Spleen (tissue), 11 donors: ENCODE data around the gene KIFBP. TPM values are rescaled to one million over a fixed set of nuclear protein-coding genes. Genes with fewer than 3 reads are reported as not detected.
A peak's percentile ranks its signal among the peaks of the same experiment; 100 is the strongest.
"Not testable (repeated sequence)": the region's sequence is repeated elsewhere in the genome, so short reads cannot be mapped to it uniquely, and the experiment has no call there.

Experiments
- DNase-seq: peaks from one replicate; pipeline ENCODE4 v3.0.0-alpha.2; 2020
- H3K27ac ChIP-seq, 8 donors: fragments of 200-600 bp; sonication (generic) in 7 of 8; 1 replicate in 4 of 8; 2 replicates in 4 of 8; pipeline versions ENCODE4 v1.5.0 to v1.8.0; 2016 to 2021; ENCODE audit warnings: inconsistent platforms in 4 of 8, mild to moderate bottlenecking in 4 of 8, moderate library complexity in 1 of 8
- H3K27me3 ChIP-seq, 7 donors: fragments of 200-600 bp; sonication (generic) in 6 of 7; replicated peaks in 1 of 7; 1 replicate in 4 of 7; 2 replicates in 3 of 7; pipeline versions ENCODE4 v1.5.0 to v1.8.0; 2016 to 2021; ENCODE audit warnings: inconsistent platforms in 3 of 7, mild to moderate bottlenecking in 1 of 7
- H3K36me3 ChIP-seq, 6 donors: fragments of 200-600 bp; sonication (generic) in 5 of 6; 1 replicate in 4 of 6; 2 replicates in 2 of 6; pipeline versions ENCODE4 v1.5.0 to v1.8.0; 2016 to 2021; ENCODE audit warnings: inconsistent platforms in 2 of 6
- H3K4me1 ChIP-seq, 6 donors: fragments of 200-600 bp; sonication (generic) in 5 of 6; 1 replicate in 3 of 6; 2 replicates in 3 of 6; pipeline versions ENCODE4 v1.5.0 to v1.8.0; 2016 to 2021; ENCODE audit warnings: inconsistent platforms in 3 of 6
- H3K4me3 ChIP-seq, 8 donors: fragments of 200-600 bp; sonication (generic) in 7 of 8; 1 replicate in 4 of 8; 2 replicates in 4 of 8; pipeline versions ENCODE4 v1.5.0 to v1.8.0; 2016 to 2021; ENCODE audit warnings: inconsistent platforms in 4 of 8, mild to moderate bottlenecking in 4 of 8, moderate library complexity in 2 of 8
- H3K9me3 ChIP-seq, 8 donors: fragments of 200-600 bp; sonication (generic) in 7 of 8; 1 replicate in 4 of 8; 2 replicates in 4 of 8; pipeline versions ENCODE4 v1.5.0 to v1.8.0; 2016 to 2021; ENCODE audit warnings: inconsistent platforms in 4 of 8
- POLR2A ChIP-seq, 3 donors: fragments of 450-650 bp; IDR thresholded peaks; one replicate each; pipeline ENCODE4 v1.5.1; 2017; ENCODE audit warnings: antibody characterized with exemption in 3 of 3, mild to moderate bottlenecking in 1 of 3
- POLR2AphosphoS5 ChIP-seq, 3 donors: sonication (generic); formaldehyde crosslinking; IDR thresholded peaks; one replicate each; pipeline ENCODE4 v1.5.1; 2017; ENCODE audit warnings: antibody characterized with exemption in 3 of 3
- WGBS, 5 donors: extraction: QIAGEN DNeasy Blood & Tissue Kit in 3 of 5; methylation state at CpG; one replicate each; pipeline versions ENCODE4 v1.1.5 to v1.1.7; 2013 to 2018; 5-methylcytosine and 5-hydroxymethylcytosine counted together
- intact Hi-C: fragments of 100-400 bp; cut with DNase I; formaldehyde crosslinking; loops from one replicate; pipeline ENCODE4 v1.15.0; 2023; ENCODE audit warnings: low total_unique reads
- polyA plus RNA-seq, 3 donors: library from polyadenylated mRNA; stranded (reverse); fragments of 200-250 nt; gene quantifications; one replicate each; pipeline ENCODE4 v1.2.1, GENCODE V29; 2013
- total RNA-seq, 7 donors: library from RNA; depleted of rRNA in 3 of 7; stranded (reverse); fragments of >200 nt in 3 of 7; fragmentation: NEBNext Ultra II Directional in 4 of 7; extraction: Animal tissue kit (Norgen Biotek cat#: 25700) in 4 of 7; gene quantifications; one replicate each; pipeline versions ENCODE4 v1.1.0 to v1.2.1, GENCODE V29; 2016 to 2021
- TF ChIP-seq, protein P1 (sequence below), 11 experiments: fragments of 200-600 bp in 7 of 11; fragments of 450-650 bp in 4 of 11; sonication (generic) in 4 of 11; IDR thresholded peaks in 8 of 11; conservative IDR thresholded peaks in 3 of 11; 1 replicate in 7 of 11; 2 replicates in 4 of 11; pipeline versions ENCODE4 v1.4.0 to v1.8.0; 2016 to 2021; ENCODE audit warnings: antibody characterized with exemption in 11 of 11, inconsistent platforms in 4 of 11, mild to moderate bottlenecking in 1 of 11
- donor health status: healthy with polysubstance abuse.
- donor health status: DM: no; HTN: no; CAD: no; lungs with moderate emphysema.
- donor health status: DM: no; HTN: no; CAD: no.
- donor health status: Bipolar disorder and iron deficiency.
- donor health status: healthy.
- donor health status: DM: no; HTN: no; CAD: no.
- donor health status: DM: yes; HTN: yes; CAD: no.

KIFBP gene
- total and polyA plus RNA-seq, 10 donors: 7.3 to 20.1 (median 15.7) TPM

DNA sequence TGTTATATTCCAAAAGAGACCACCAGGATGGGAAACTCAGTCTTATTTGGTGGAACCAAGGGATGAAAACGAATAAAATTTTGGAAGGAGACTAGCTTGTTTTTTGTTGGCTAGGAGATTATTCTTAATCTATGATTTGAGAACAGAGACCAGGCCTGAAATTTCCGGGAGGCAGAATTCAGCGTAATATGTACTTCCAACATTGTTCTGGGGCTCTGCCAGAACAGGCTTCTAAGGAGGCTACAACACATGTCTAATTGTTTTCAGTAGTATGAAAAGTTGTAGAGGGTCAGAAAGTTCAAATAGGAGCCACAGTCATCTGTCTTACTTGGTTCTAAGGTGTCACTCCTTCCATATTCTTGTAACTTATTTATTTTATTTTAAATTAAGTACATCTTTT is 30.9 kb upstream of the KIFBP start:
- H3K4me1 ChIP-seq: peaks cover 18 to 70% (median 53%) of the 10 kb centered on the region in 6 donors
- peak overlapping the region in 7 of 8 donors; percentile 95 to 100 (median 100) for H3K4me3 ChIP-seq
- TF ChIP-seq POLR2A (IDR thresholded peaks at IDR 0.05): no peak
- no peak for TF ChIP-seq POLR2AphosphoS5 (IDR thresholded peaks at IDR 0.05)
- TF ChIP-seq, protein P1, sequence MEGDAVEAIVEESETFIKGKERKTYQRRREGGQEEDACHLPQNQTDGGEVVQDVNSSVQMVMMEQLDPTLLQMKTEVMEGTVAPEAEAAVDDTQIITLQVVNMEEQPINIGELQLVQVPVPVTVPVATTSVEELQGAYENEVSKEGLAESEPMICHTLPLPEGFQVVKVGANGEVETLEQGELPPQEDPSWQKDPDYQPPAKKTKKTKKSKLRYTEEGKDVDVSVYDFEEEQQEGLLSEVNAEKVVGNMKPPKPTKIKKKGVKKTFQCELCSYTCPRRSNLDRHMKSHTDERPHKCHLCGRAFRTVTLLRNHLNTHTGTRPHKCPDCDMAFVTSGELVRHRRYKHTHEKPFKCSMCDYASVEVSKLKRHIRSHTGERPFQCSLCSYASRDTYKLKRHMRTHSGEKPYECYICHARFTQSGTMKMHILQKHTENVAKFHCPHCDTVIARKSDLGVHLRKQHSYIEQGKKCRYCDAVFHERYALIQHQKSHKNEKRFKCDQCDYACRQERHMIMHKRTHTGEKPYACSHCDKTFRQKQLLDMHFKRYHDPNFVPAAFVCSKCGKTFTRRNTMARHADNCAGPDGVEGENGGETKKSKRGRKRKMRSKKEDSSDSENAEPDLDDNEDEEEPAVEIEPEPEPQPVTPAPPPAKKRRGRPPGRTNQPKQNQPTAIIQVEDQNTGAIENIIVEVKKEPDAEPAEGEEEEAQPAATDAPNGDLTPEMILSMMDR (IDR thresholded peaks at IDR 0.05 in 8 of 11, conservative IDR thresholded peaks at IDR 0.05 in 3 of 11): no peak
- H3K27ac ChIP-seq: peak overlapping the region; percentile 67 to 99 (median 96)
- H3K9me3 ChIP-seq: no peaks in the 10 kb centered on the region
- no peak for DNase-seq
- WGBS, 5 donors: 58 to 78% (median 70%) methylated on average over 3 of the region's 3 CpGs
- no peaks in the 10 kb centered on the region for H3K27me3 ChIP-seq
- intact Hi-C loops: no loop called here
- H3K36me3 ChIP-seq: peaks cover 0 to 42% (median 26%) of the 10 kb centered on the region in 6 donors

DNA sequence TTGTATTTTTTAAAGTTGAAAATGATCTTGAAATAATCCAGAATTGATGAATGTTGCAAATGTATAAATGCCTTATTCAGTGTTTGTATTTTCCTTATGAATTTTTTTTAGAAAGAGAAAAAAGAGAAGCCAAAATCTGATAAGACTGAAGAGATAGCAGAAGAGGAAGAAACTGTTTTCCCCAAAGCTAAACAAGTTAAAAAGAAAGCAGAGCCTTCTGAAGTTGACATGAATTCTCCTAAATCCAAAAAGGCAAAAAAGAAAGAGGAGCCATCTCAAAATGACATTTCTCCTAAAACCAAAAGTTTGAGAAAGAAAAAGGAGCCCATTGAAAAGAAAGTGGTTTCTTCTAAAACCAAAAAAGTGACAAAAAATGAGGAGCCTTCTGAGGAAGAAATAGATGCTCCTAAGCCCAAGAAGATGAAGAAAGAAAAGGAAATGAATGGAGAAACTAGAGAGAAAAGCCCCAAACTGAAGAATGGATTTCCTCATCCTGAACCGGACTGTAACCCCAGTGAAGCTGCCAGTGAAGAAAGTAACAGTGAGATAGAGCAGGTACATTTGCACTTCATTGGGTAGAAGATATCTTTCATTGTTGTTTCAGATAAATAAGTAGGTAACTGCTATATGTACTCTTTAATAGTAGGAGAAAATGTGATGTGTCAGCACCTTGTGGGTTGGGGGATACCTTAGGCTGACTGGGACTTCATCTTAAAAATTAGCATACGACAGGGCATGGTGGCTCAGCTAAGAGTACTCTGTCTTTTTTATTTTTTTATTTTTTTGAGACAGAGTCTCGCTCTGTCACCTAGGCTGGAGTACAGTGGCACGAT is 28.7 kb upstream of the KIFBP start:
- DNase-seq: no peak
- no peak overlapping the region for H3K4me3 ChIP-seq
- intact Hi-C loops: no loop called here
- peaks cover 0 to 60% (median 48%) of the 10 kb centered on the region in 6 donors for H3K36me3 ChIP-seq
- peaks cover 18 to 67% (median 51%) of the 10 kb centered on the region in 6 donors for H3K4me1 ChIP-seq
- no peak for TF ChIP-seq POLR2AphosphoS5 (IDR thresholded peaks at IDR 0.05)
- WGBS, 5 donors: 76 to 90% (median 84%) methylated on average over 4 of the region's 4 CpGs
- no peaks in the 10 kb centered on the region for H3K9me3 ChIP-seq
- H3K27me3 ChIP-seq: no peaks in the 10 kb centered on the region
- H3K27ac ChIP-seq: peak overlapping the region in 4 of 8 donors; percentile 39 to 55 (median 51)

DNA sequence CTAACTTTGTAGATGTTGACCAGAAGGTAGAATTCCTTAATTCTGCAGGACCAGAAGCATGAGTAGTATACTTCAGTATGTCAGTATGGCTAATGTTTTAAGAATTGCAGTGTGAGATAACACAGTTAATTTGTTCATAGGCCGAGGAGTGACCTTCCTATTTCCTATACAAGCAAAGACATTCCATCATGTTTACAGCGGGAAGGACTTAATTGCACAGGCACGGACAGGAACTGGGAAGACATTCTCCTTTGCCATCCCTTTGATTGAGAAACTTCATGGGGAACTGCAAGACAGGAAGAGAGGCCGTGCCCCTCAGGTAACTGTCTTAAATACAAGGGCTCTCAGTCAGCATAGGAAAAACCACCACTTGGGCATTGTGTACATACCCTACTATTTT is 25.5 kb upstream of the KIFBP start:
- Histone ChIP-seq H3K9me3 (no peaks in the 10 kb centered on the region), H3K27me3 (no peaks in the 10 kb centered on the region), H3K27ac (no peak overlapping the region), H3K4me1 (peaks cover 8 to 44% (median 30%) of the 10 kb centered on the region in 6 donors), H3K4me3 (no peak overlapping the region), H3K36me3 (peaks cover 3 to 92% (median 81%) of the 10 kb centered on the region in 6 donors)
- no peak for DNase-seq
- WGBS, 5 donors: 51 to 80% (median 63%) methylated on average over 4 of the region's 4 CpGs
- intact Hi-C loops: no loop called here
- TF ChIP-seq POLR2AphosphoS5 (IDR thresholded peaks at IDR 0.05) (no peak), POLR2A (IDR thresholded peaks at IDR 0.05) (no peak)
- TF ChIP-seq, protein P1 (IDR thresholded peaks at IDR 0.05 in 8 of 11, conservative IDR thresholded peaks at IDR 0.05 in 3 of 11): no peak

DNA sequence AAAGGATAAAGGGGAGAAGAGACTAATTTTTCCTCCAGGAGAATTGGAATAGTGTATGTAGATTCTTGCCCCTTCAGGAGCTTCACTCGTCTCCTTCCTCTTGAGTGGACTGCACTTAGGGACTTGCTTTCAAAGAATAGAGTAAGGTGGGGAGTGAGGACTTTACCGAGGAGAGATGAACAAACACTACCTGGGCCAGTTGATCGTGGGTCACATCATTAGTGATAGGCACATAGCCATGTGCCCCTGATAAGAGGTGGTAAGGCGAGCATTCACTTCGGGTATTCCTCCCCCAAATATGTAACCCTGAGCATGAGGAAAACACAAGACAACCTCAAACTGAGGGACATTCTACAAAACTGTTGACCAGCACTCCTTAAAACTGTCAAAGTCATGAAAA is 14.6 kb upstream of the KIFBP start:
- intact Hi-C loops: no loop called here
- H3K4me3 ChIP-seq: no peak overlapping the region
- DNase-seq: no peak
- TF ChIP-seq POLR2AphosphoS5 (IDR thresholded peaks at IDR 0.05): no peak
- no peak for TF ChIP-seq POLR2A (IDR thresholded peaks at IDR 0.05)
- TF ChIP-seq, protein P1 (IDR thresholded peaks at IDR 0.05 in 8 of 11, conservative IDR thresholded peaks at IDR 0.05 in 3 of 11): no peak
- no peak overlapping the region for H3K27ac ChIP-seq
- H3K9me3 ChIP-seq: no peaks in the 10 kb centered on the region
- peaks cover 0 to 8% (median 0%) of the 10 kb centered on the region in 6 donors for H3K4me1 ChIP-seq
- no peaks in the 10 kb centered on the region for H3K27me3 ChIP-seq
- H3K36me3 ChIP-seq: peaks cover 17 to 100% (median 98%) of the 10 kb centered on the region in 6 donors
- WGBS, 5 donors: 83 to 97% (median 93%) methylated on average over 5 of the region's 5 CpGs

DNA sequence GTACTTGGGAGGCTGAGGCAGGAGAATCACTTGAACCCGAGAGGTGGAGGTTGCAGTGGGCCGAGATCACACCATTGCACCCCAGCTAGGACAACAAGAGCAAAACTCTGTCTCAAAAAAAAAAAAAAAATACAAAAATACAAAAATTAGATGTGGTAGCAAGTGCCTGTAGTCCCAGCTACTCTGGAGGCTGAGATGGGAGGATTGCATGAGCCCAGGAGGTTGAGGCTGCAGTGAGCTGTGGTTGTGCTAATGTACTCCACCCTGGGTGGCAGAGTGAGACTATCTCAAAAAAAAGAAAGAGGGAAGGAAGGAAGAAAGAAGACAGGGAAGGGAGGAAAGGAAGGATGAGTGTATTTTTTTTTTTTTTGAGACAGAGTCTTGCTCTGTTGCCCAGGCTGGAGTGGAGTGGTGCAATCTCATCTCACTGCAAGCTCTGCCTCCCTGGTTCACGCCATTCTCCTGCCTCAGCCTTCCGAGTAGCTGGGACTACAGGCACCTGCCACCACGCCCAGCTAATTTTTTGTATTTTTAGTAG is 12.6 kb upstream of the KIFBP start:
- H3K4me1 ChIP-seq, H3K9me3 ChIP-seq, H3K4me3 ChIP-seq, H3K27me3 ChIP-seq, intact Hi-C loops, H3K27ac ChIP-seq, DNase-seq: not testable (repeated sequence)
- H3K36me3 ChIP-seq: peaks cover 17 to 100% (median 96%) of the 10 kb centered on the region in 6 donors
- 91 to 98% (median 94%) methylated on average over 4 to 5 of the region's 5 CpGs for WGBS, 5 donors

DNA sequence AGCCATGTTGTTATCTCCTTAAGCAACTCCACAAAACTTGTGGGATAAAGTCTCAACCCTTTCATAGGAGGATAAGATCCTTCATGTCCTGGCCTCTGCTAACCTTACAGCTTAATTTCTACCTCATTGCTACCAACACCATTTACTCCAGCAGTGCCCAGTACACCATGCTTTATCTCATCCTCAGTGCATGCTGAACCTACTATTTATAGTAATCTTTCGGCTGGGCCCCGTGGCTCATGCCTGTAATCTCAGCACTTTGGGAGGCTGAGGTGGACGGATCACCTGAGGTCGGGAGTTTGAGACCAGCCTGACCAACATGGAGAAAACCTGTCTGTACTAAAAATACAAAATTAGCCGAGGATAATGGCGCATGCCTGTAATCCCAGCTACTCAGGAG is 8.9 kb upstream of the KIFBP start:
- H3K27ac ChIP-seq, H3K4me1 ChIP-seq, intact Hi-C loops, DNase-seq, H3K9me3 ChIP-seq, H3K4me3 ChIP-seq, H3K27me3 ChIP-seq: not testable (repeated sequence)
- 92 to 96% (median 96%) methylated on average over 6 of the region's 6 CpGs for WGBS, 5 donors
- peaks cover 3 to 100% (median 92%) of the 10 kb centered on the region in 6 donors for H3K36me3 ChIP-seq
